Measurements from ENCODE around the gene ADARB1.

The ADARB1 gene

GRCh38 chr21:45049714-45050344 is 24.6 kb upstream of the ADARB1 start:
- peaks cover 0 to 3% of the 10 kb centered on the region in 2 donors for H3K27me3 ChIP-seq (ENCODE audit: control insufficient read depth in 2 of 2, insufficient read depth in 2 of 2, low read length in 2 of 2)
- H3K27ac ChIP-seq (ENCODE audit: low read depth in 2 of 2, low read length in 2 of 2), result peak overlapping the region in 1 of 2 donors; percentile 3
- H3K9me3 ChIP-seq (ENCODE audit: control insufficient read depth in 2 of 2, low read length in 2 of 2), result peaks cover 0 to 5% of the 10 kb centered on the region in 2 donors
- H3K36me3 ChIP-seq (ENCODE audit: control insufficient read depth in 2 of 2, insufficient read depth in 2 of 2, low read length in 2 of 2), result no peaks in the 10 kb centered on the region
- H3K4me1 ChIP-seq (ENCODE audit: control insufficient read depth in 2 of 2, insufficient read depth in 2 of 2, low read length in 2 of 2), result peaks cover 2 to 4% of the 10 kb centered on the region in 2 donors
- no peak overlapping the region for H3K4me3 ChIP-seq (ENCODE audit: low read length in 2 of 2)
- H3K9ac ChIP-seq (ENCODE audit: low read depth in 1 of 2, low read length in 2 of 2), result no peak overlapping the region

GRCh38 chr21:45050345-45050796 is 24.0 kb upstream of the ADARB1 start:
- Histone ChIP-seq H3K9ac (ENCODE audit: low read depth in 1 of 2, low read length in 2 of 2) (no peak overlapping the region), H3K4me1 (ENCODE audit: control insufficient read depth in 2 of 2, insufficient read depth in 2 of 2, low read length in 2 of 2) (peaks cover 2 to 4% of the 10 kb centered on the region in 2 donors), H3K36me3 (ENCODE audit: control insufficient read depth in 2 of 2, insufficient read depth in 2 of 2, low read length in 2 of 2) (no peaks in the 10 kb centered on the region), H3K4me3 (ENCODE audit: low read length in 2 of 2) (no peak overlapping the region), H3K27me3 (ENCODE audit: control insufficient read depth in 2 of 2, insufficient read depth in 2 of 2, low read length in 2 of 2) (peaks cover 0 to 5% of the 10 kb centered on the region in 2 donors), H3K27ac (ENCODE audit: low read depth in 2 of 2, low read length in 2 of 2) (no peak overlapping the region), H3K9me3 (ENCODE audit: control insufficient read depth in 2 of 2, low read length in 2 of 2) (peaks cover 0 to 5% of the 10 kb centered on the region in 2 donors)

GRCh38 chr21:45050797-45051489 is 23.4 kb upstream of the ADARB1 start:
- H3K27ac ChIP-seq (ENCODE audit: low read depth in 2 of 2, low read length in 2 of 2), result no peak overlapping the region
- peaks cover 2 to 5% of the 10 kb centered on the region in 2 donors for H3K27me3 ChIP-seq (ENCODE audit: control insufficient read depth in 2 of 2, insufficient read depth in 2 of 2, low read length in 2 of 2)
- H3K4me1 ChIP-seq (ENCODE audit: control insufficient read depth in 2 of 2, insufficient read depth in 2 of 2, low read length in 2 of 2), result peaks cover 2 to 4% of the 10 kb centered on the region in 2 donors
- no peaks in the 10 kb centered on the region for H3K36me3 ChIP-seq (ENCODE audit: control insufficient read depth in 2 of 2, insufficient read depth in 2 of 2, low read length in 2 of 2)
- no peak overlapping the region for H3K9ac ChIP-seq (ENCODE audit: low read depth in 1 of 2, low read length in 2 of 2)
- peaks cover 0 to 5% of the 10 kb centered on the region in 2 donors for H3K9me3 ChIP-seq (ENCODE audit: control insufficient read depth in 2 of 2, low read length in 2 of 2)
- no peak overlapping the region for H3K4me3 ChIP-seq (ENCODE audit: low read length in 2 of 2)

- Histone ChIP-seq H3K9ac (ENCODE audit: low read depth in 1 of 2, low read length in 2 of 2) (no peak overlapping the region), H3K27ac (ENCODE audit: low read depth in 2 of 2, low read length in 2 of 2) (no peak overlapping the region), H3K4me1 (ENCODE audit: control insufficient read depth in 2 of 2, insufficient read depth in 2 of 2, low read length in 2 of 2) (peaks cover 2 to 4% of the 10 kb centered on the region in 2 donors), H3K27me3 (ENCODE audit: control insufficient read depth in 2 of 2, insufficient read depth in 2 of 2, low read length in 2 of 2) (peaks cover 4 to 5% of the 10 kb centered on the region in 2 donors), H3K4me3 (ENCODE audit: low read length in 2 of 2) (no peak overlapping the region), H3K36me3 (ENCODE audit: control insufficient read depth in 2 of 2, insufficient read depth in 2 of 2, low read length in 2 of 2) (no peaks in the 10 kb centered on the region), H3K9me3 (ENCODE audit: control insufficient read depth in 2 of 2, low read length in 2 of 2) (peaks cover 0 to 5% of the 10 kb centered on the region in 2 donors)
Observed at GRCh38 chr21:45051580-45052434, 22.6 kb upstream of the ADARB1 start.

- peaks cover 2 to 4% of the 10 kb centered on the region in 2 donors for H3K4me1 ChIP-seq (ENCODE audit: control insufficient read depth in 2 of 2, insufficient read depth in 2 of 2, low read length in 2 of 2)
Observed at GRCh38 chr21:45052960-45053359, 21.4 kb upstream of the ADARB1 start.

GRCh38 chr21:45053561-45054226 is 20.7 kb upstream of the ADARB1 start:
- peaks cover 2 to 4% of the 10 kb centered on the region in 2 donors for H3K4me1 ChIP-seq (ENCODE audit: control insufficient read depth in 2 of 2, insufficient read depth in 2 of 2, low read length in 2 of 2)
- H3K27ac ChIP-seq (ENCODE audit: low read depth in 2 of 2, low read length in 2 of 2), result no peak overlapping the region
- H3K9ac ChIP-seq (ENCODE audit: low read depth in 1 of 2, low read length in 2 of 2), result no peak overlapping the region
- no peaks in the 10 kb centered on the region for H3K9me3 ChIP-seq (ENCODE audit: control insufficient read depth in 2 of 2, low read length in 2 of 2)
- H3K4me3 ChIP-seq (ENCODE audit: low read length in 2 of 2), result no peak overlapping the region
- H3K27me3 ChIP-seq (ENCODE audit: control insufficient read depth in 2 of 2, insufficient read depth in 2 of 2, low read length in 2 of 2), result peaks cover 4 to 5% of the 10 kb centered on the region in 2 donors
- H3K36me3 ChIP-seq (ENCODE audit: control insufficient read depth in 2 of 2, insufficient read depth in 2 of 2, low read length in 2 of 2), result no peaks in the 10 kb centered on the region

More at GRCh38 chr21:45052960-45053359, 21.4 kb upstream of the ADARB1 start:
- H3K27ac ChIP-seq (ENCODE audit: low read depth in 2 of 2, low read length in 2 of 2), result no peak overlapping the region
- H3K36me3 ChIP-seq (ENCODE audit: control insufficient read depth in 2 of 2, insufficient read depth in 2 of 2, low read length in 2 of 2), result no peaks in the 10 kb centered on the region
- H3K9ac ChIP-seq (ENCODE audit: low read depth in 1 of 2, low read length in 2 of 2), result no peak overlapping the region
- no peak overlapping the region for H3K4me3 ChIP-seq (ENCODE audit: low read length in 2 of 2)
- no peaks in the 10 kb centered on the region for H3K9me3 ChIP-seq (ENCODE audit: control insufficient read depth in 2 of 2, low read length in 2 of 2)
- peaks cover 4 to 5% of the 10 kb centered on the region in 2 donors for H3K27me3 ChIP-seq (ENCODE audit: control insufficient read depth in 2 of 2, insufficient read depth in 2 of 2, low read length in 2 of 2)

GRCh38 chr21:45054227-45054926 is 20.0 kb upstream of the ADARB1 start:
- Histone ChIP-seq H3K4me3 (ENCODE audit: low read length in 2 of 2) (no peak overlapping the region), H3K9me3 (ENCODE audit: control insufficient read depth in 2 of 2, low read length in 2 of 2) (no peaks in the 10 kb centered on the region), H3K27ac (ENCODE audit: low read depth in 2 of 2, low read length in 2 of 2) (peak overlapping the region in 1 of 2 donors; percentile 23), H3K27me3 (ENCODE audit: control insufficient read depth in 2 of 2, insufficient read depth in 2 of 2, low read length in 2 of 2) (peaks cover 4 to 5% of the 10 kb centered on the region in 2 donors), H3K9ac (ENCODE audit: low read depth in 1 of 2, low read length in 2 of 2) (no peak overlapping the region), H3K36me3 (ENCODE audit: control insufficient read depth in 2 of 2, insufficient read depth in 2 of 2, low read length in 2 of 2) (no peaks in the 10 kb centered on the region), H3K4me1 (ENCODE audit: control insufficient read depth in 2 of 2, insufficient read depth in 2 of 2, low read length in 2 of 2) (peaks cover 2 to 4% of the 10 kb centered on the region in 2 donors)

GRCh38 chr21:45054927-45055612 is 19.3 kb upstream of the ADARB1 start:
- Histone ChIP-seq H3K27me3 (ENCODE audit: control insufficient read depth in 2 of 2, insufficient read depth in 2 of 2, low read length in 2 of 2) (peaks cover 4 to 5% of the 10 kb centered on the region in 2 donors), H3K9ac (ENCODE audit: low read depth in 1 of 2, low read length in 2 of 2) (no peak overlapping the region), H3K4me1 (ENCODE audit: control insufficient read depth in 2 of 2, insufficient read depth in 2 of 2, low read length in 2 of 2) (peaks cover 2 to 4% of the 10 kb centered on the region in 2 donors), H3K36me3 (ENCODE audit: control insufficient read depth in 2 of 2, insufficient read depth in 2 of 2, low read length in 2 of 2) (no peaks in the 10 kb centered on the region), H3K9me3 (ENCODE audit: control insufficient read depth in 2 of 2, low read length in 2 of 2) (no peaks in the 10 kb centered on the region), H3K27ac (ENCODE audit: low read depth in 2 of 2, low read length in 2 of 2) (peak overlapping the region in 1 of 2 donors; percentile 23), H3K4me3 (ENCODE audit: low read length in 2 of 2) (no peak overlapping the region)

- no peaks in the 10 kb centered on the region for H3K36me3 ChIP-seq (ENCODE audit: control insufficient read depth in 2 of 2, insufficient read depth in 2 of 2, low read length in 2 of 2)
- no peaks in the 10 kb centered on the region for H3K9me3 ChIP-seq (ENCODE audit: control insufficient read depth in 2 of 2, low read length in 2 of 2)
- no peak overlapping the region for H3K27ac ChIP-seq (ENCODE audit: low read depth in 2 of 2, low read length in 2 of 2)
- peaks cover 2 to 4% of the 10 kb centered on the region in 2 donors for H3K4me1 ChIP-seq (ENCODE audit: control insufficient read depth in 2 of 2, insufficient read depth in 2 of 2, low read length in 2 of 2)
- H3K9ac ChIP-seq (ENCODE audit: low read depth in 1 of 2, low read length in 2 of 2), result no peak overlapping the region
- H3K27me3 ChIP-seq (ENCODE audit: control insufficient read depth in 2 of 2, insufficient read depth in 2 of 2, low read length in 2 of 2), result peaks cover 4 to 5% of the 10 kb centered on the region in 2 donors
- H3K4me3 ChIP-seq (ENCODE audit: low read length in 2 of 2), result no peak overlapping the region
Observed at GRCh38 chr21:45055861-45056260, 18.5 kb upstream of the ADARB1 start.
